HG02981 (cell line): ENCODE measurements around the gene EDN2.

Experiments
- ATAC-seq: cut with Tn5 transposase; IDR thresholded peaks from one replicate; pipeline ENCODE4 v1.9.1; 2021; ENCODE audit warnings: mild to moderate bottlenecking, moderate library complexity; ENCODE audit not compliant: unreplicated experiment

The EDN2 gene

DNA sequence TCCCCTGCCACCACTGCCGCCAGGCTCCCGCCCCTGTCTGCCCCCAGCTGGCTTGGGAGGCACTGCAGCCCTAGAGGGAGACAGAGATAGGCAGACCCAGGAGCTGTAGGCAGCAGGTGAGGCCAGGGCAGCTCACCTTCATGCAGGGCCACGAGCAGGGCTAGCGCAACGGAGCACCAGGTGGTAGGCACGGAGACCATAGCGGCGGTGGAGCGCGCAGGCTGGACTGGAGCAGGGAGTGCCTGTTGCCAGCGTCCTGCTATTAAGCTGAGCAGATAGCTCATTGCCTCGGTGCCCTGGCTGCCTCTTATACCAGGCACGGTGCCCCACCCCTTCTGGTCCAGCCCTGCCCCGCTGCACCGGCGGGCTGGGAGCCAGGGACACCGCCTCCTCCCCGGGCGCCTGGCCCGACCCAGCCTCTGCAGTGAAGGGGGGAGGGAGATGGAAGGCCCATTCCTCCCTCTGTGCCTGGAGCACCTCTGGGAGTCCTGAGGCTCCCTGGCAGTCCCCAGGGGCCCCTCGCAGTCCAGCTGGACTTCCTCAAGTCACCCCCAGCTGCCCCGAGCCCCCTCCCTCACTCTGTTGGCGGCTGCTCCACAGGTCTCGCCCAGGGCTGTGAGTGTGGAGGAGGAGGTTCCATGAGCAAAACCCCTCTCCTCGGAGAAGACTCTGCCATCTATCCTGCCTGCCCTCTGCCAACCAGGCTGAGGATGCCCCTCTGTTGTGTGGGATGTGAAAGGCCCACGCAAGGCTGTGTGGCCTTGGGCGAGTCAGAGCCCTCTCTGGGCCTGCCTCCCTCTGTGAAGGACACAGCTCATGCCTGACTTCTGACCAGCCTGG lies at the start of gene EDN2:
Gene EDN2, minus strand, starts transcription at position 282 of the 840 bp plus-strand sequence. Its CDS starts 82 bp downstream, at position 200.
- ATAC-seq, result no peak

DNA sequence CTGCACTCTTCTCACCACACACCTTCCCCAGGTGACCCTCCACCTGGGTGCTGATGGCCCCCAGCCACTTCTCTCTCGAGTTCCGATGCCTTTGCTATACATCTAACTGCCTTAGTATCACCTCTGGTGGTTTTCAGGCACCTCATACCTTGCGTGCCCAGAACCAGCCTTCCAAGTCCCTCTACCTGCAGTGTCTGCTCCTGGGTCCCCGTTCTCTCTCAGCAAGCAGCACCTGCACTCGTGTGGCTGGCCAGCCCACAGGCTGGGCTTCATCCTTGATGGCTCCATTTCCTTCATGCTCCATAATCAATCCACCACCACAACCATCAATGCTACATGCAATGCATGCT lies 49.2 kb upstream of the EDN2 start:
- ATAC-seq, result no peak

DNA sequence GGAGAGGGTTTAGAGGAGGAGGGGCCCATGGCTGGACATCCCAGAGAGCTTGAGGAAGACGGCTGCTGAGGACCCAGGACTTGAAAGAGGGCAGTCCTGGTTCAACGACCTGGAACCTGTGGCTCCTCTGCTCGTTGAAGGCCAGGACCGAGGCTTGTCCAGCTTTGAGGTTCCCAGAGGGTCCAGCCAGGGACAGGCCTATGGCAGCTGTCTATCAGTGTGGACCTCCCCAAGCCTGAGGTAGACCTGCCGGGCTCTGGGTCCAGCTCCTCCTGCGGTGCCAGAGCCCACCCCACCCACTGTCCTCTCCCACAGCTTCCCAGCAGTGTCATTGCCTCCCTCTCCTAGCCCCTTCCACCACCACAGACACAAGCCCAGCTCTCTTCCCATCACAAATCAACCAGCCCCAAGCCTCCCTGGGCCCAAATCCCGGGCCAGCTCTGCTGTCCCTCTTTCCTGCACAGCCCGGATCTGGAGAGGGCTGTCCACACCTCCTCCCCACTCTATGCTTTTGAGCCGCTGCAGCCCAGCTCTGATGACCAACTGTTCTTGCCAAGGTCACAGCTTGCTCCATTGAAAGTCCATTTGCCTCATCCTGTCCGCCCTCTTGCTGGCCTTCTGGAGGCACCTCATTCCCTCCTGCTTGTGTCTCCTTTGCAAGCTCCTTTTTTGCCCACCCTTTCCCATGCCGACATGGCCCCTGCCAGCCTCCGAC lies 48.7 kb upstream of the EDN2 start:
- ATAC-seq, result no peak

DNA sequence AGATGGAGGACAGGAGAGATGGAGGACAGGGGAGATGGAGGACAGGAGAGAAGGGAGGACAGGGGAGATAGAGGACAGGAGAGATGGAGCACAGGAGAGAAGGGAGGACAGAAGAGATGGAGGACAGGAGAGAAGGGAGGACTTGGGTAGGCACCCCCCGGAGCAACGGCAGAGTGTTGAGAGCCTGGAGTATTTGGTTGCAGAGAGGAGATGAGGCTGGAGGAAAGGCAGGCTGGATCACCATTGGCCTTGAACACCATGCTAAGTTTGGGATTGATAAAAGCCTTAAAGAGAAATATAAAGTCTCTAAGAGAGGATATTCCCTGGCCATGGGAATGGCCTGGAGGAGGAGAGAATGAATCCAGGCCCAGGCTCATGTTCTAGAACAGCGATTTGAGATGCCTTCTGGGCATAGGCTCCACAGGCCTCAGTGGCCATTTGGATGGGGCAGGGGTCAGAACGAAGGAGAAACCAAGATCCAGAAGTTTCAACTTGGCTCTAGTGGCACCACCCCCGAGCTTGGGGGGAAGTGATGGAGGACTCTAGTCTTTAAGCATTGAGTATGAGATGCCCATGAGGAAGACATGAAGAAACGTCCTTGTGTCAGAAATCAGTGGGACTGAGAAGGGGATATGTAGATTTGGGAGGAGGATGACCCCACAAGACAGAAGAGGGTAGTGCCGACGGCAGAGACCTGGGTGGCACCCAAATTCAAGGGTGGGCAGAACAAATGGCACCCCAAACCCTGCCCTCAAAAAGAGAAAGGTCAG lies 47.9 kb upstream of the EDN2 start:
- ATAC-seq, result no peak

DNA sequence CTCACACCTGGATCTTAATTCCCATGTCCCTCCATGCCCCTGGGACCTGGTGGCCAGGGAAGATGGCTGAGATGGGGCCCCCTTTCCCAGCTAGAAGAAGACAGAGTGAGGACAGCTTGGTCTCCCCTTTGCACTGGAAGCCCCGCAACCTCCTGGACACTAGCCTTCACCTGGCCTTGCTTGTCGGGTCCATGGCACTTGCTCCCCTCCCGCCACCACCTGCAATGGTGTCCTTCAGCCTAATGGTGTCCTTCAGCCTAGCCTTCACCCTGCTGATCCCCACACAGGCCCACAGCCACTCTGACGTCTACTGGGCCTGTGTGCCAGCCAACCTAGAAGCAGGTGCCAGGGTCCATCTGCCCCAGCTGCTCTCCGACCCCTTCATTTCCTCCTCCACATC lies 45.9 kb upstream of the EDN2 start:
- ATAC-seq, result no peak

DNA sequence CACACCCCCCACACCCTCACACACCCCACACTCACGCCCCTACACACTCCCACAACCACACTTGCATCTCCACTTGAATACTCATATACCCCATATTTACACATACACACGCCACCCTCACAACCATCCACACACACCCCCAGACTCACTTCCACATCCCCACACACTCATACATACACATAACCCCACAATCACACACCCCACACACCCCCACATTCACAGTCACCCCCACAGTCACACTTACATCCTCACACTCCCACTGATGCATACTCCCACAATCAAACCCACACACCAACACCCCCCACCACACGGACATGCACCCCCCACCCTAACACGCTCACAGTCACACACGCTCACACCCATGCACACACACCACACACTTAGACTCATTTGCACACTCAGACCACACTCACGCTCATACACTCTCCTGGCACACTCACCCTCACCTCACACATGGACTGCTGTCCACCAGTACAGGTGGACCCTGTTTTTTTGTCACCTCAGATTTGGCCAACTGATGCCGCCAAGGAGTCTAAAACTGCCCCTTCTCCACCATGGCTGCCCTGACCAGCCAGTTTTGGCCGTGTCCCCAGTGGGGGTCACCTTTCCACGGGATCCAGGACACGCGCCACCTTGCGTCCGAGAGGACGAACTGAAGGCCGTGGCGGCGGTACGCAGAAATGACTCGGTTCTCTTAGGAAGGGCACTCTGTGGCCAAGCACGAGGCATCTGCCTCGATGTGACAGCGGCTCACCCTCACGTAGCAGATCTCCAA lies 45.3 kb upstream of the EDN2 start:
- no peak for ATAC-seq

DNA sequence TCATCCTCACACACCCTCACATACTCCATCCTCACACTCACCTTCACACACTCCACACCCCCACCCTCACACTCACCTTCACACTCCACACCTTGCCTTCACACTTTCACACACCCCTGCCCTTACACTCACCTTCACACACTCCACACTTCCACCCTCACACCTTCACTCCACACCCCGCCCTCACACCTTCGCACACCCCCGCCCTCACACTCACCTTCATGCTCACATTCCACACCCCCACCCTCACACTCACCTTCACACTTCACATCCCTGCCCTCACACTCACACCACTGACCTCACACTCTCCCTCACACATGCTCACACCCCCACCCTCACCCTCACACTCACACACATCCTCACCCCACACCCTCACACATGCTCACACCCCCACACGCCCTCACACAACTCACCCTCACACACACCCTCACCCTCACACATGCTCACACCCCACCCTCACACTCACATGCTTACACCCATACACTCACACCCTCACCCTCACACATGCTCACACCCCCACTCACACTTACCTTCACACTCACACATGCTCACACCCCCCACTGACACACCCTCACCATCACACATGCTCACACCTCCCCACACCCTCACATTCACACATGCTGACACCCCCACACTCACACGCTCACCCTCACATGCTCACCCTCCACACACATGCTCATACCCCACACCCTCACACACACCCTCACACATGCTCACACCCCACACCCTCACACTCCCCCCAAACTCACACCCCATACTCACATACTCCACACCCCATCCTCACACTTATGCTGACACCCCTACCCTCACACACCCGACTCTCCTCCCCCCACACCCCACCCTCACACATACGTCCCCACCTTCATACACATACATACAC lies 44.5 kb upstream of the EDN2 start:
- no peak for ATAC-seq

DNA sequence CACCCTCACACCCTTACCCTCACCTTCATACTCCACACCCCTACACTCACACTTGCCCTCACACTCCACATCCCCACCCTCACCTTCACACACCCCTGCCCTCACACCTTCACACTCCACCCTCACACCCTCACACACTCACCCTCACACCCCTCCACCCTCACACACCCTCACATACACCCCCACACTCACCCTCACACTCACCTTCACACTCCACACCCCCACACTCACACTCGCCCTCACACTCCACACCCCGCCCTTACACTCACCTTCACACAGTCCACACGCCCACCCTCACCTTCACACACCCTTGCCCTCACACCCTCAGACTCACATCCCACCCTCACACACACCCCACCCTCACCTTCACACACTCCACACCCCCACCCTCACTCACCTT lies 43.6 kb upstream of the EDN2 start:
- no peak for ATAC-seq

DNA sequence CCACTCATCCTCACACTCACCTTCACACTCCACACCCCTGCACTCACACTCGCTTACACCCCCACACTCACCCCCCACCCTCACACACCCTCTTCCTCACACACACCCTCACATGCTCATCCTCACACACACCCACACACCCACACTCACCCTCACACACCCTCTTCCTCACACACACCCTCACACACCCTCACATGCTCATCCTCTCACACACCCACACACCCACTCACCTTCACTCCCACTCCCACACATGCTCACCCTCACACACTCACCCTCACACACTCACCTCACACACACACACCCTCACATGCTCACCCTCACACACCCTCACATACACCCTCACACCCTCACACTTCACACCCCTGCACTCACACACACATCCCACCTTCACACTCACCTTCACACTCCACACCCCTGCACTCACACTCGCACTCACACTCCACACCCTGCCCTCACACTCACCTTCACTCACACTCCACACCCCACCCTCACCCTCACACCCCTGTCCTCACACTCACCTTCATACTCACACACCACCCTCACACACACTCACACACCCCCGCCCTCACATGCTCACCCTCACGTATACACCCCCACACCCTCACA lies 42.6 kb upstream of the EDN2 start:
- ATAC-seq, result no peak

DNA sequence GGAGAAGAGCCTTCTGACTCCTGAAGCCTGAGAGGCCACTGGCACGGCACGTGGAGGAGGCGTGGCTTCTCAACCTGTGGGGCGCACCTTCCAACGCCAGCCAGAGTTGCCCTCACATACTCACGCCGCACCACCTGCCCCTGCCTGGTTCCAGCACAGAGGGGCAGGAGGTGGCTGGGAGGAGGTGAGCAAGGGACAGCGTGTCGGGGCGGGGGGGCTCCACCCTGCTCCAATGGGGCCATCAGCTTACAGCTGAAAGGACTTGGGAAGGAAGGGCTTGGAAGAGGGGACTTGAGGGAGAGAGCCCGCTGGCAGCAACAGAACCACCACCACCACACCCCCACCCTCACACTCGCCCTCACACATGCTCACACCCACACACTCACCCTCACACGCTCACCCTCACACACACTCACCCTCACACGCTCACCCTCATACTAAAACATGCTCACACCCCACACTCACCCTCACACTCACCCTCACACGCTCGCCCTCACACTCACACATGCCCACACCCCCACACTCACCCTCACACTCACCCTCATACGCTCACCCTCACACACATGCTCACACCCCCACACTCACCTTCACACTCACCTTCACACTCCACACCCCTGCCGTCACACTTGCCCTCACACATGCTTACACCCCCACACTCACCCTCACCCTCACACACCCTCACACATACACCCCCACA lies 41.6 kb upstream of the EDN2 start:
- no peak for ATAC-seq

DNA sequence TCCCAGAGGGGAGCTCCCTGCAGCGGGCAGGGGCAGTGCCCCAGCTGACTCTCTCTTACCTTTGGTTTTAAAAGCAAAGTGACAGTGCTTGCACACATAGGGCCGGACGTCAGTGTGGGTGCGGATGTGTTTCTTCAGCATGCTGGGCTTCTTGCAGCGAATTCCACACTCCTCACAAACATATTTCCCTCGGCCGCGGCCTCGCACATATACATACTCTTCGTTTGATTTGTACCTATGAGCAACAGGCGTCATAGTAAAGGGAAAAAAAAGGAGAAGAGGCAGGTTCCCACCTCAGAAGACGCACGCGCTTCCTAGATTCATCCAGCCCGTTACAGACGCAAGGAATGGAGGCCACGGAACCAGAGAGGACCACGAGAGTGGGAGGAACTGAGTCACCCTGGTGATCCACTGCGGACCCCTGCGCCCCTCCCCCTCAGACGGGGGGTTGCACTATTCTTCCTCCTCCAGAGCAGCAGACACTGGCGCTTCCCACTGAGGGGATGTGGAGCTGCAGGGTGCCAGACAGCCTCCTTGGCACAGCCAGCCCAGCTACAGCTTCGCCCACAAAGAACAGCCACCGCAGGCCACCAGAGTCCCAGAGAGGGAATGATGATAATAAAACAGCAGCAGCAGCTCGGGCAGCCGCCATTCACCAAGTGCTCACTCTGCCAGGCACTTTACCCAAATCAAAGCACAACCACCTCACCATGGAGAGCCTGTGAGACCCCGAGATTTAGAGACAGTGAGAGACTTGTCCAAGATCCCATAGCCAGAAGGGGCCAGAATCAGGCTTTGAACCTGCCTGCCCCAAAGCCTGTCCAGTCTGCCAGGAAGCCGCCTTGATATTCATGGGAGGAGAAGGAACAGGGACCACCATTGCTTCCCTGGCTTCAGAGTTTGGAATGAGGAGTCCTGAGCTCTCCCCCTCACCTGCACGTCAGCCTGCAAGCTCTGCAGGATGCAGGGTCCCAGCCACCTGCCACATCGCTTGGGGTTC lies 40.5 kb upstream of the EDN2 start:
- ATAC-seq, result no peak

DNA sequence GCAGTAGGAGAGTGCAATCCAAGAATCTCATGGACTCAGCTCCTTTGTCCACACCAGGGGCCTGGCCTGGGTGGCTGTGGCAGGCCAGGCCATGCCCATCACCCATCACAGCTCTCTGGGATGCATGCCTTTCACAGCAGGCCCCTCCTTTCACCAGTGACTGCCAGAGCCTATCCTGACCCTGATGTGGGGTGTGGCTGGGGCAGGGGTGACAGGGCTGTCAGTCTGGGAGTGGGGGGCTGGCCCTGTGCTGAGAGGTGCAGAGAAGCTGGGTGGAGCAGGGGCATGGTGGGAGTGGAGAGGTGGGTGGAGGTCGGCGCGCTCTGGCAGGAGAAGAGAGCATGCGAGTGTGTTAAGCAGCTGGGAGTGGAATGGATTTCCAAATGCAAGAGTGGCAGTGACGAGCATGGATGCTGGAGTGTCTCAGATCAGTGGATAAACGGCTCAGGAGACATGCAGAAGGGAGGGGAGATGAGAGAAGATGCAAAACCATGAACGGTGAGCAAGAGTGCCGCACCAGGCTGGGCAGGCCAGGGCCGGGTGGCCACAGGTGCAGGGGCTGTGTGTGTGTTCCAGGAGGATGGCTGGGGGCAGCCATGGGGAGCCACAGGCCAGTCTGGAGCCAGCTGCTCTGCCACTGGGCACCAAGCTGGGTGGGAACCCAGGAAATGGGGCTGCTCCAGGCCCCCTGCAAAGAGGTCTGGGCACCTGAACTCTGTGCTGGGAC lies 39.6 kb upstream of the EDN2 start:
- no peak for ATAC-seq

DNA sequence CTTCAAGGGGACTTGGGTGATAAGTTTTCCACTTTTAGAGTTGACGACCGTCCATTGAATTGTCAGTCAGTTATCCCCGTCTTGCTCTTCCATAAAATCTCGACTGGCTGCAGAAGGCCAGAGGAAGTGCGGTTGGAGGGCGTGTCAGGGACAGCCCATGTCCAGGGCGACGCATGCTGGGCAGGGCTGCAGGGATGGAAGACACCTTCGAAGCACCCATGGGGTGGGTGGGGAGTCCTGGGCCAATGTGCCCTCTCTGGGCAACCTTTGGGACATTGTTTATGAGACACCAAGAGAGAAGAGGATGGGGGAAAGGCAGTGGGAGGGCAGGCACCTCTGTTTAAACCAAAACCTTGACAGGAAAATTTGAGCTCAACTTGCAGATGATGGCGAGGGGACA lies 38.6 kb upstream of the EDN2 start:
- ATAC-seq, result no peak

DNA sequence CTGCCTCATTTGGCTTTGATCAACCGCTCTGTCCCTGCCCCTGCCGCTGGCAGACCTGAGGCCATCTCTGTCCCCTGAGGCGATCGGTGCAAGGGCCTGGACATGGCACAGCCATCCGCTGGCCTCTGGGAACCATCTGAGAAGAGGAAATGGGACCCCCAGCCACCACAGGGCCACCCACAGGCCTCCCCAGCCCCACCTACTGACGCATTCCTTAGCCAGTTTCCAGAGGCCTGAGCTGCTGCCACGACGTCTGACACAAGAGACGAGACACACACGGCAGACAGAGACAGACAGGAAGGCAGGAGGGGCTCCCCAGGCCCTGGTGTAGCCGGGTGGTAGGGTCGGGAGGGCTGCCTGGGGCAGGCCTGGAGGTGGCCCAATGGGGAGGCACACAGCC lies 37.3 kb upstream of the EDN2 start:
- no peak for ATAC-seq

DNA sequence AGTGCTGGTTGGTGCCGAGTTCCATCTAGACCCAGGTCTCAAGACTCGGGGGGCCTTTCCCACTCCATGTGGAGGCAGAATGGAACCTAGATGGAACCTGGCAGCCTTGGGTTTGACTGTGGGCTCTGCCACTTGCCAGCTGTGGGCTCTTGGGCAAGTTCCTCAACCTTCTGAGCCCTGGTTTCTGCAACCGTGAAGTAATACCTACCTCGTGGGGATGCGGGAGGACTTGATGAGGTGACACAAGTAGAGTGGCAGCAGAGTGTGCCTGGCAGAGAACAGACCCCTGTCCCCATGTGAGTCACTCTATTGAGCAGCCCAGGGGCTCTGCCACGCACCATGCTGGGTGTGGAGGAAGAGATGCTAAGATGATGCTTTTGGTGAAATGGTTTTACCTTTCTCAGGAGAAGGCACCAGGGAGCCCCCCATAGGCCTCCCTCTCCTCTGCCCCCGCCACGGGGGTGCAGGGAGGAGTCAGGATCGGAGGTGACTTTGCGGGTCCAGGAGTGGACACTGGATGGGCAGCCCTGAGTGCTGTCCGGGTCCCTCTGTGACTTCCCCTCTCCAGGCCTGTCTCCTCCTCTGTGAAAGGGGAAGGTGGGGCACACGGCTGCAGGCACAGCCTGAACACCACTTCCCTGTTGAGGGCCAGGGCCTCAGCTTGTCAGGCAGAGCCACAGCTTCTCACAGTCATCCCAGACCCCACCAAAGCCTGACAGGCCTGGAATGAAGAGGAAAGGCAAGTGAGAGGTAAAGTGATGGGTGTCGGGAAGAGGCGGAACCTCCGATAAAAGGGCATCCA lies 36.7 kb upstream of the EDN2 start:
- no peak for ATAC-seq

DNA sequence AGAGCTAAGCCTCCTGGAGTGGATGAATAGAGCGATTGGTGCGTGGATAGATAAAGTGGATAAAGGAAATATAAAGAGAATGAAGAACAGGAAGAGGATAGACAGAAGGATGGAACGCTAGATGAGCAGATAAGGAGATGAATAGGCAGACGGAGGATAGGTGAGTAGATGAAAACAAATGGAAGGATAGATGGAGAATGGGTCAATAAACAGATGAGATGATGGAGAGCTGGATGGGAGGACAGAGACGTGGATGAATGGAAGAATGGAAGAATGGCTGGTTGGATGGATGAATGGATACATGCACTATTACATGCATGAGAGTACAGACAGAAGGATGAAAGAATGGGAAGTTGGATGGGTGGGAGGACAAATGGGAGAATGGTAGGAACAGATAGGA lies 35.2 kb upstream of the EDN2 start:
- no peak for ATAC-seq
